IMR-90 (cell line): ENCODE data around the gene RBMS3. TPM values are rescaled to one million over a fixed set of nuclear protein-coding genes. Genes with fewer than 3 reads are reported as not detected.

Experiments used
- ATAC-seq: fragments of 200-7000 bp; cut with Tn5 transposase; 2 replicates; pipeline ENCODE4 v1.9.1; 2020; ENCODE audit warnings: low read depth, mild to moderate bottlenecking, moderate library complexity
- BruUV-seq: library from RNA; stranded (reverse); fragments of 400-500 nt; replicated peaks from 2 replicates; lab custom pipeline; 2021; lab: Mats Ljungman, UMichigan
- CTCF ChIA-PET: fragments of 300-600 bp; formaldehyde crosslinking; extraction: SDS; loops from one replicate; lab custom pipeline; 2021; ENCODE audit warnings: antibody characterized with exemption; lab: Yijun Ruan, JAX
- POLR2A ChIA-PET: fragments of 300-600 bp; sonication (Branson Sonifier 250); formaldehyde crosslinking; loops from one replicate; lab custom pipeline; 2022; ENCODE audit warnings: antibody characterized with exemption; ENCODE audit not compliant: unreplicated experiment; lab: Charles Lee
- DNase-seq: peaks from one replicate; pipeline ENCODE4 v3.0.0; 2013
- H2AFZ ChIP-seq: replicated peaks from 2 replicates; pipeline ENCODE3; 2013; ENCODE audit warnings: low read length, mild to moderate bottlenecking; ENCODE audit not compliant: poor library complexity
- H2AK5ac ChIP-seq: 2 replicates; pipeline ENCODE4 v1.6.1; 2013; ENCODE audit warnings: low read depth, low read length, inconsistent platforms
- H2AK9ac ChIP-seq: replicated peaks from 2 replicates; pipeline ENCODE3; 2013; ENCODE audit warnings: mild to moderate bottlenecking, low read depth, low read length, moderate library complexity; ENCODE audit not compliant: poor library complexity
- H2BK120ac ChIP-seq: 2 replicates; pipeline ENCODE4 v1.6.1; 2013; ENCODE audit warnings: low read depth, low read length, inconsistent platforms
- H2BK15ac ChIP-seq: 3 replicates; pipeline ENCODE4 v1.6.1; 2013; ENCODE audit warnings: low read depth, low read length, inconsistent platforms
- H2BK20ac ChIP-seq: 2 replicates; pipeline ENCODE4 v1.6.1; 2013; ENCODE audit warnings: low read depth, mild to moderate bottlenecking, inconsistent platforms, low read length, moderate library complexity
- H2BK5ac ChIP-seq: 2 replicates; pipeline ENCODE4 v1.6.1; 2013; ENCODE audit warnings: mild to moderate bottlenecking, low read depth, low read length, inconsistent platforms; ENCODE audit not compliant: poor library complexity, severe bottlenecking
- H3K14ac ChIP-seq: replicated peaks from 2 replicates; pipeline ENCODE4 v1.6.1; 2013; ENCODE audit warnings: low read depth, low read length, inconsistent platforms
- H3K18ac ChIP-seq: 2 replicates; pipeline ENCODE4 v1.6.1; 2013; ENCODE audit warnings: low read depth, low read length, control low read depth
- H3K23ac ChIP-seq: 2 replicates; pipeline ENCODE4 v1.6.1; 2013; ENCODE audit warnings: low read depth, low read length, inconsistent platforms
- H3K27ac ChIP-seq: 2 replicates; pipeline ENCODE4 v1.5.1; 2013; ENCODE audit warnings: mild to moderate bottlenecking, control low read depth, low read length; ENCODE audit not compliant: insufficient read depth
- H3K27me3 ChIP-seq: 2 replicates; pipeline ENCODE4 v1.6.1; 2013; ENCODE audit warnings: low read length; ENCODE audit not compliant: control insufficient read depth, insufficient read depth
- H3K36me3 ChIP-seq: 2 replicates; pipeline ENCODE4 v1.6.1; 2013; ENCODE audit warnings: low read length, mixed read lengths; ENCODE audit not compliant: control insufficient read depth, insufficient read depth
- H3K4ac ChIP-seq: 2 replicates; pipeline ENCODE4 v1.6.1; 2013; ENCODE audit warnings: low read depth, low read length, inconsistent platforms
- H3K4me1 ChIP-seq: 2 replicates; pipeline ENCODE4 v1.6.1; 2013; ENCODE audit warnings: low read length, mixed read lengths; ENCODE audit not compliant: control insufficient read depth, insufficient read depth
- H3K4me2 ChIP-seq: 2 replicates; pipeline ENCODE4 v1.6.1; 2013; ENCODE audit warnings: low read depth, mild to moderate bottlenecking, control low read depth, low read length, moderate library complexity
- H3K4me3 ChIP-seq: 2 replicates; pipeline ENCODE4 v1.5.1; 2013; ENCODE audit warnings: low read depth, mild to moderate bottlenecking, control low read depth, low read length, moderate library complexity; ENCODE audit not compliant: insufficient read depth
- H3K56ac ChIP-seq: 2 replicates; pipeline ENCODE4 v1.6.1; 2013; ENCODE audit warnings: low read length, inconsistent platforms; ENCODE audit not compliant: insufficient read depth; ENCODE audit errors: extremely low read depth
- H3K79me1 ChIP-seq, 2 experiments: 2 replicates each; pipeline ENCODE4 v1.6.1; 2013; ENCODE audit warnings: low read length in 2 of 2, inconsistent platforms in 1 of 2, low read depth in 1 of 2
- H3K9ac ChIP-seq: 2 replicates; pipeline ENCODE4 v1.6.1; 2013; ENCODE audit warnings: low read depth, low read length, control low read depth
- H3K9me1 ChIP-seq: 2 replicates; pipeline ENCODE4 v1.6.1; 2013; ENCODE audit warnings: low read length, inconsistent platforms; ENCODE audit not compliant: insufficient read depth
- H3K9me3 ChIP-seq: 2 replicates; pipeline ENCODE4 v1.6.1; 2013; ENCODE audit warnings: low read length; ENCODE audit not compliant: control insufficient read depth, insufficient read depth
- H4K20me1 ChIP-seq: 2 replicates; pipeline ENCODE4 v1.6.1; 2013; ENCODE audit warnings: low read length, inconsistent platforms; ENCODE audit not compliant: insufficient read depth
- H4K5ac ChIP-seq: 2 replicates; pipeline ENCODE4 v1.6.1; 2013; ENCODE audit warnings: mild to moderate bottlenecking, low read depth, low read length, control low read depth
- H4K8ac ChIP-seq, 2 experiments: 2 replicates each; pipeline ENCODE4 v1.6.1; 2013; ENCODE audit warnings: low read depth in 2 of 2, low read length in 2 of 2, control low read depth in 1 of 2, inconsistent platforms in 1 of 2
- H4K91ac ChIP-seq: 2 replicates; pipeline ENCODE4 v1.6.1; 2013; ENCODE audit warnings: low read depth, low read length, inconsistent platforms; ENCODE audit not compliant: insufficient read depth
- BHLHE40 ChIP-seq: fragments of 150-350 bp; IDR thresholded peaks from 2 replicates; pipeline ENCODE4 v1.6.1; 2016; ENCODE audit warnings: mild to moderate bottlenecking, low read depth, low read length
- CEBPB ChIP-seq: IDR thresholded peaks from 2 replicates; pipeline ENCODE4 v1.6.1; 2012; ENCODE audit warnings: low read depth, low read length, improper control_type of control experiment
- CHD1 ChIP-seq: IDR thresholded peaks from 2 replicates; pipeline ENCODE4 v1.6.1; 2012; ENCODE audit warnings: low read depth, low read length, improper control_type of control experiment
- FOS ChIP-seq: fragments of 150-350 bp; IDR thresholded peaks from 2 replicates; pipeline ENCODE4 v1.6.1; 2016; ENCODE audit warnings: low read depth, low read length
- MAFK ChIP-seq: IDR thresholded peaks from 2 replicates; pipeline ENCODE4 v1.6.1; 2012; ENCODE audit warnings: low read depth, low read length, improper control_type of control experiment
- MAZ ChIP-seq: IDR thresholded peaks from 2 replicates; pipeline ENCODE4 v1.6.1; 2012; ENCODE audit warnings: low read depth, mild to moderate bottlenecking, low read length, improper control_type of control experiment, moderate library complexity, borderline replicate concordance
- MXI1 ChIP-seq: IDR thresholded peaks from 2 replicates; pipeline ENCODE4 v1.6.1; 2012; ENCODE audit warnings: low read depth, mild to moderate bottlenecking, low read length, moderate library complexity, borderline replicate concordance
- NFE2L2 ChIP-seq: fragments of 150-350 bp; IDR thresholded peaks from 2 replicates; pipeline ENCODE4 v1.6.1; 2016; ENCODE audit warnings: low read depth, mild to moderate bottlenecking, low read length
- POLR2A ChIP-seq: IDR thresholded peaks from 2 replicates; pipeline ENCODE4 v1.6.1; 2012; ENCODE audit warnings: mild to moderate bottlenecking, low read depth, low read length
- RAD21 ChIP-seq: IDR thresholded peaks from 2 replicates; pipeline ENCODE4 v1.6.1; 2012; ENCODE audit warnings: low read length, improper control_type of control experiment
- RCOR1 ChIP-seq: IDR thresholded peaks from 2 replicates; pipeline ENCODE4 v1.6.1; 2012; ENCODE audit warnings: mild to moderate bottlenecking, low read length, improper control_type of control experiment; ENCODE audit not compliant: insufficient replicate concordance
- RFX5 ChIP-seq: IDR thresholded peaks from 2 replicates; pipeline ENCODE4 v1.8.0; 2012; ENCODE audit warnings: low read depth, mild to moderate bottlenecking, low read length, moderate library complexity
- SMC3 ChIP-seq: fragments of 150-350 bp; IDR thresholded peaks from 2 replicates; pipeline ENCODE4 v1.6.1; 2016; ENCODE audit warnings: low read depth, mild to moderate bottlenecking, antibody characterized with exemption, low read length, moderate library complexity
- WGBS, 2 experiments: methylation state at CpG; one replicate each; pipeline versions ENCODE4 v1.1.5 to v1.1.7; 2013; ENCODE audit warnings: missing lambda C conversion rate in 2 of 2; ENCODE audit not compliant: insufficient read length in 1 of 2; ENCODE audit errors: extremely low coverage in 2 of 2; 5-methylcytosine and 5-hydroxymethylcytosine counted together
- dilution Hi-C: fragments of 300-500 bp; cut with HindIII; formaldehyde crosslinking; loops from one replicate; pipeline ENCODE4 v1.14.3; 2018; ENCODE audit warnings: low sequenced_read_pairs; ENCODE audit not compliant: unreplicated experiment
- in situ Hi-C: fragments of 300-500 bp; cut with MboI; formaldehyde crosslinking; loops from 3 replicates; pipeline ENCODE4 v1.14.3; 2019; ENCODE audit warnings: low sequenced_read_pairs, inconsistent platforms, mixed read lengths
- intact Hi-C: fragments of 100-400 bp; cut with micrococcal nuclease; formaldehyde crosslinking; loops from 2 replicates; pipeline ENCODE4 v1.10.0; 2022
- polyA plus RNA-seq, 3 experiments: library from polyadenylated mRNA; depleted of rRNA; stranded (reverse); fragments of >200 nt; gene quantifications; 2 replicates each; pipeline ENCODE4 v1.2.3, GENCODE V29; 2012; ENCODE audit warnings: low replicate concordance in 1 of 3
- total RNA-seq: library from RNA; depleted of rRNA; stranded (reverse); fragments of >200 nt; gene quantifications from 2 replicates; pipeline ENCODE4 v1.2.3, GENCODE V29; 2012
- TF ChIP-seq, protein P1 (sequence below): fragments of 150-350 bp; IDR thresholded peaks from 2 replicates; pipeline ENCODE4 v1.6.1; 2016; ENCODE audit warnings: low read depth, mild to moderate bottlenecking, low read length, moderate library complexity, borderline replicate concordance
- TF ChIP-seq, protein P2 (sequence below): fragments of 150-350 bp; IDR thresholded peaks from 2 replicates; pipeline ENCODE4 v1.6.1; 2017; ENCODE audit warnings: mild to moderate bottlenecking, antibody characterized with exemption, low read length, low read depth
- TF ChIP-seq, protein P3 (sequence below): conservative IDR thresholded peaks from 2 replicates; pipeline ENCODE4 v1.5.1; 2012; ENCODE audit warnings: mild to moderate bottlenecking, low read depth, low read length, improper control_type of control experiment

RBMS3 gene
- total and polyA plus RNA-seq, 2 of the 4 experiments (the other 2 are of a cell fraction), result 15.2 to 127 TPM

DNA sequence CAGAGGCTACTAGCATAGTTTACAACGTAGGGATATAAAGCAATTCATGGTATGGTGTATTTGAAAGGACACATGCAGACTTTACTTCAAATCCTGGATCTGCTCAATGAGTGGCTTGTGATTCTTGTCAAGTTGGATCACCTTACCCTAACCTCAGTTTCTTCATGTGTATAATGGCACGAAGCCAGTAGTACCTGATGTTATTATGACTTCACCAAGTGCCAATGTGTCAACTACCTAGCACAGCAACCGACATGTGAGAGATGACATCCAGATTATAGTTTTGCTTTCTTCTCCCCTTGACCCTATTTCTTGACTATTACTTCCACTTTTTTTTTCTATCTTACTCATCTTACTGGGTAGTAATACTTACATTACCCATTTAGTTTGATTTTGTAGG lies 304.5 kb downstream of the RBMS3 start:
- no peak overlapping the region for H3K4ac ChIP-seq
- no peaks in the 10 kb centered on the region for H3K36me3 ChIP-seq
- ATAC-seq (no peak), DNase-seq (no peak)
- H2BK120ac ChIP-seq, result no peak overlapping the region
- H3K9me3 ChIP-seq, result no peaks in the 10 kb centered on the region
- dilution Hi-C loops (no loop called here), in situ Hi-C loops (no loop called here), intact Hi-C loops (no loop called here)
- no peak overlapping the region for H2BK20ac ChIP-seq
- no peak overlapping the region for H3K4me2 ChIP-seq
- H4K91ac ChIP-seq, result no peak overlapping the region
- no peak overlapping the region for H4K8ac ChIP-seq
- H2AK5ac ChIP-seq, result no peak overlapping the region
- 0 out of 2 replicates have a peak, but pooled peaks cover 3% of the 10 kb centered on the region for H3K9me1 ChIP-seq
- H3K14ac ChIP-seq, result no peak overlapping the region
- no peak for TF ChIP-seq NFE2L2
- no peak for TF ChIP-seq RFX5
- no peak for TF ChIP-seq RAD21
- no peak for TF ChIP-seq SMC3
- no peak for TF ChIP-seq POLR2A
- TF ChIP-seq, protein P1, sequence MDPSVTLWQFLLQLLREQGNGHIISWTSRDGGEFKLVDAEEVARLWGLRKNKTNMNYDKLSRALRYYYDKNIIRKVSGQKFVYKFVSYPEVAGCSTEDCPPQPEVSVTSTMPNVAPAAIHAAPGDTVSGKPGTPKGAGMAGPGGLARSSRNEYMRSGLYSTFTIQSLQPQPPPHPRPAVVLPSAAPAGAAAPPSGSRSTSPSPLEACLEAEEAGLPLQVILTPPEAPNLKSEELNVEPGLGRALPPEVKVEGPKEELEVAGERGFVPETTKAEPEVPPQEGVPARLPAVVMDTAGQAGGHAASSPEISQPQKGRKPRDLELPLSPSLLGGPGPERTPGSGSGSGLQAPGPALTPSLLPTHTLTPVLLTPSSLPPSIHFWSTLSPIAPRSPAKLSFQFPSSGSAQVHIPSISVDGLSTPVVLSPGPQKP, result no peak
- no peak for TF ChIP-seq BHLHE40
- TF ChIP-seq FOS, result no peak
- TF ChIP-seq MAFK, result no peak
- TF ChIP-seq MXI1, result no peak
- no peak for TF ChIP-seq CEBPB
- no peak for TF ChIP-seq RCOR1
- TF ChIP-seq, protein P2, sequence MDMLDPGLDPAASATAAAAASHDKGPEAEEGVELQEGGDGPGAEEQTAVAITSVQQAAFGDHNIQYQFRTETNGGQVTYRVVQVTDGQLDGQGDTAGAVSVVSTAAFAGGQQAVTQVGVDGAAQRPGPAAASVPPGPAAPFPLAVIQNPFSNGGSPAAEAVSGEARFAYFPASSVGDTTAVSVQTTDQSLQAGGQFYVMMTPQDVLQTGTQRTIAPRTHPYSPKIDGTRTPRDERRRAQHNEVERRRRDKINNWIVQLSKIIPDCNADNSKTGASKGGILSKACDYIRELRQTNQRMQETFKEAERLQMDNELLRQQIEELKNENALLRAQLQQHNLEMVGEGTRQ, result no peak
- TF ChIP-seq CHD1, result no peak
- TF ChIP-seq, protein P3, sequence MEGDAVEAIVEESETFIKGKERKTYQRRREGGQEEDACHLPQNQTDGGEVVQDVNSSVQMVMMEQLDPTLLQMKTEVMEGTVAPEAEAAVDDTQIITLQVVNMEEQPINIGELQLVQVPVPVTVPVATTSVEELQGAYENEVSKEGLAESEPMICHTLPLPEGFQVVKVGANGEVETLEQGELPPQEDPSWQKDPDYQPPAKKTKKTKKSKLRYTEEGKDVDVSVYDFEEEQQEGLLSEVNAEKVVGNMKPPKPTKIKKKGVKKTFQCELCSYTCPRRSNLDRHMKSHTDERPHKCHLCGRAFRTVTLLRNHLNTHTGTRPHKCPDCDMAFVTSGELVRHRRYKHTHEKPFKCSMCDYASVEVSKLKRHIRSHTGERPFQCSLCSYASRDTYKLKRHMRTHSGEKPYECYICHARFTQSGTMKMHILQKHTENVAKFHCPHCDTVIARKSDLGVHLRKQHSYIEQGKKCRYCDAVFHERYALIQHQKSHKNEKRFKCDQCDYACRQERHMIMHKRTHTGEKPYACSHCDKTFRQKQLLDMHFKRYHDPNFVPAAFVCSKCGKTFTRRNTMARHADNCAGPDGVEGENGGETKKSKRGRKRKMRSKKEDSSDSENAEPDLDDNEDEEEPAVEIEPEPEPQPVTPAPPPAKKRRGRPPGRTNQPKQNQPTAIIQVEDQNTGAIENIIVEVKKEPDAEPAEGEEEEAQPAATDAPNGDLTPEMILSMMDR, result no peak
- TF ChIP-seq MAZ, result no peak
- H3K18ac ChIP-seq, result no peak overlapping the region
- H2BK15ac ChIP-seq, result no peak overlapping the region
- H4K5ac ChIP-seq, result no peak overlapping the region
- ChIA-PET POLR2A (no interaction called here), CTCF (interaction anchor here (0.7 kb wide), 2 partner anchors 110 to 134 kb away, joined by 3 read pairs; no protein-coding TSS in a partner anchor)
- H3K56ac ChIP-seq, result no peak overlapping the region
- H3K4me3 ChIP-seq, result no peak overlapping the region
- H3K4me1 ChIP-seq, result peaks cover 4% of the 10 kb centered on the region
- BruUV-seq, result no TSS peak
- no peak overlapping the region for H2AFZ ChIP-seq
- H3K27ac ChIP-seq, result no peak overlapping the region
- no CpG with 5 or more reads among the region's 3 CpGs for WGBS, 2 experiments
- H3K23ac ChIP-seq, result no peak overlapping the region
- H4K20me1 ChIP-seq, result no peaks in the 10 kb centered on the region
- no peak overlapping the region for H2AK9ac ChIP-seq
- H3K79me1 ChIP-seq, result peaks cover 7 to 10% of the 10 kb centered on the region in 2 experiments; a peak in 3 of 4 replicates
- H2BK5ac ChIP-seq, result no peak overlapping the region
- H3K9ac ChIP-seq, result no peak overlapping the region
- no peaks in the 10 kb centered on the region for H3K27me3 ChIP-seq
